IPS-NIHi11 (cell line): ENCODE data around the gene LMLN.
"Not testable (repeated sequence)": the region's sequence is repeated elsewhere in the genome, so short reads cannot be mapped to it uniquely, and the experiment has no call there.

Experiments
- DNase-seq: peaks from one replicate; pipeline ENCODE4 v3.0.0; 2012; ENCODE audit warnings: mixed read lengths, low spot score

The LMLN gene

GRCh38 chr3:197959891-197960693 is at the start of gene LMLN:
Gene LMLN, plus strand, starts transcription at chr3:197960217. Its CDS starts 29 bp downstream, at chr3:197960246.
- DNase-seq: peak; percentile 97

- DNase-seq: no peak
These were observed 47.1 kb upstream of the LMLN start for GRCh38 chr3:197912741-197913476.

GRCh38 chr3:197913641-197914380 is 46.2 kb upstream of the LMLN start:
- no peak for DNase-seq

- not testable (repeated sequence) for DNase-seq
These were observed 38.4 kb upstream of the LMLN start for GRCh38 chr3:197921429-197922275.

- peak; percentile 53 for DNase-seq
These were observed 33.6 kb upstream of the LMLN start for GRCh38 chr3:197926418-197926817.

- not testable (repeated sequence) for DNase-seq
These were observed 32.4 kb upstream of the LMLN start for GRCh38 chr3:197927578-197927977.

GRCh38 chr3:197936819-197937384 is 23.1 kb upstream of the LMLN start:
- no peak for DNase-seq

GRCh38 chr3:197940745-197941384 is 19.2 kb upstream of the LMLN start:
- no peak for DNase-seq

- DNase-seq: peak; percentile 46
These were observed 17.0 kb upstream of the LMLN start for GRCh38 chr3:197942956-197943556.

- no peak for DNase-seq
These were observed 10.7 kb upstream of the LMLN start for GRCh38 chr3:197949191-197949777.

- peak; percentile 84 for DNase-seq
These were observed 10.0 kb upstream of the LMLN start, which contains the start of gene RPL35A for GRCh38 chr3:197949778-197950676. Gene RPL35A, plus strand, starts transcription at chr3:197950190. Its CDS starts 778 bp downstream, at chr3:197950968.

GRCh38 chr3:197950677-197951061 is 9.3 kb upstream of the LMLN start:
- no peak for DNase-seq

GRCh38 chr3:197951392-197951990 is 8.5 kb upstream of the LMLN start:
- DNase-seq: no peak

- no peak for DNase-seq
These were observed 7.6 kb upstream of the LMLN start for GRCh38 chr3:197952440-197952839.

- DNase-seq: no peak
These were observed 6.7 kb upstream of the LMLN start for GRCh38 chr3:197953325-197953724.

- no peak for DNase-seq
These were observed 6.1 kb upstream of the LMLN start for GRCh38 chr3:197953881-197954280.

GRCh38 chr3:197955892-197956477 is 4.0 kb upstream of the LMLN start:
- DNase-seq: no peak

- no peak for DNase-seq
These were observed 3.4 kb upstream of the LMLN start for GRCh38 chr3:197956626-197956988.
